Measurements from ENCODE around the gene SPC24.
A peak's percentile ranks its signal among the peaks of the same experiment; 100 is the strongest.

The SPC24 gene

GRCh38 chr19:11155373-11156120 lies at the start of gene SPC24:
Gene SPC24, minus strand, starts transcription at chr19:11155782. Its CDS starts 6 bp downstream, at chr19:11155776.
- DNase-seq (ENCODE audit: low read depth): peak; percentile 89

GRCh38 chr19:11204943-11205349 lies 49.4 kb upstream of the SPC24 start:
- DNase-seq (ENCODE audit: low read depth): no peak

- no peak for DNase-seq (ENCODE audit: low read depth)
Observed at GRCh38 chr19:11204076-11204602, 48.6 kb upstream of the SPC24 start.

- peak; percentile 15 for DNase-seq (ENCODE audit: low read depth)
Observed at GRCh38 chr19:11203194-11204075, 47.9 kb upstream of the SPC24 start.

GRCh38 chr19:11202488-11203193 lies 47.1 kb upstream of the SPC24 start:
- DNase-seq (ENCODE audit: low read depth): no peak

- no peak for DNase-seq (ENCODE audit: low read depth)
Observed at GRCh38 chr19:11201791-11202190, 46.2 kb upstream of the SPC24 start.

GRCh38 chr19:11200931-11201330 lies 45.3 kb upstream of the SPC24 start:
- DNase-seq (ENCODE audit: low read depth): no peak

- no peak for DNase-seq (ENCODE audit: low read depth)
Observed at GRCh38 chr19:11200015-11200574, 44.5 kb upstream of the SPC24 start.

- DNase-seq (ENCODE audit: low read depth): no peak
Observed at GRCh38 chr19:11199517-11199916, 43.9 kb upstream of the SPC24 start.

- no peak for DNase-seq (ENCODE audit: low read depth)
Observed at GRCh38 chr19:11198769-11199424, 43.3 kb upstream of the SPC24 start.

GRCh38 chr19:11198175-11198534 lies 42.6 kb upstream of the SPC24 start:
- no peak for DNase-seq (ENCODE audit: low read depth)

- peak; percentile 51 for DNase-seq (ENCODE audit: low read depth)
Observed at GRCh38 chr19:11197291-11198174, 42.0 kb upstream of the SPC24 start, which contains the start of gene KANK2. Gene KANK2, minus strand, starts transcription at chr19:11197545. Its CDS starts 3,034 bp downstream, at chr19:11194511.

- DNase-seq (ENCODE audit: low read depth): no peak
Observed at GRCh38 chr19:11196406-11197287, 41.1 kb upstream of the SPC24 start.

- DNase-seq (ENCODE audit: low read depth): no peak
Observed at GRCh38 chr19:11195681-11196080, 40.1 kb upstream of the SPC24 start.

GRCh38 chr19:11194656-11195558 lies 39.3 kb upstream of the SPC24 start:
- no peak for DNase-seq (ENCODE audit: low read depth)

GRCh38 chr19:11194173-11194572 lies 38.6 kb upstream of the SPC24 start:
- no peak for DNase-seq (ENCODE audit: low read depth)

GRCh38 chr19:11192957-11193939 lies 37.7 kb upstream of the SPC24 start:
- no peak for DNase-seq (ENCODE audit: low read depth)
